HepG2 (cell line): ENCODE data around the gene RPTOR. TPM values are rescaled to one million over a fixed set of nuclear protein-coding genes. Genes with fewer than 3 reads are reported as not detected.

Source experiments
- ATAC-seq: fragments of 200-7000 bp; cut with Tn5 transposase; 3 replicates; pipeline ENCODE4 v1.9.1; 2020; ENCODE audit warnings: mild to moderate bottlenecking, moderate library complexity
- BruUV-seq: library from RNA; stranded (reverse); fragments of 400-500 nt; replicated peaks from 2 replicates; lab custom pipeline; 2021; lab: Mats Ljungman, UMichigan
- CTCF ChIA-PET: fragments of 300-600 bp; formaldehyde crosslinking; extraction: SDS; loops from one replicate; lab custom pipeline; 2021; ENCODE audit warnings: low total read pairs, inconsistent platforms, low intra/inter-chr PET ratio; lab: Yijun Ruan, JAX
- POLR2A ChIA-PET: fragments of 350-600 bp; sonication (Branson Sonifier 250); formaldehyde crosslinking; loops from one replicate; lab custom pipeline; 2020; ENCODE audit warnings: antibody characterized with exemption, inconsistent platforms; lab: Yijun Ruan, JAX
- DNase-seq: peaks from one replicate; pipeline ENCODE4 v3.0.0-alpha.2; 2015; ENCODE audit warnings: low spot score
- FAIRE-seq: peaks from 3 replicates; lab custom pipeline; 2011; peaks lifted over from hg19 to GRCh38; lab: Jason Lieb, UNC
- H2AFZ ChIP-seq: one replicate; pipeline ENCODE4 v1.6.1; 2011; ENCODE audit warnings: low read length, inconsistent platforms
- H3K27ac ChIP-seq: fragments of 300-600 bp; 3 replicates; pipeline ENCODE4 v1.8.0; 2011; ENCODE audit warnings: mixed run types, mild to moderate bottlenecking, mixed read lengths, low read length, inconsistent platforms; ENCODE audit not compliant: insufficient read depth; ENCODE audit errors: extremely low read length
- H3K27me3 ChIP-seq, 2 experiments: fragments of 200-600 bp in 1 of 2; 2 replicates in 1 of 2; 3 replicates in 1 of 2; pipeline versions ENCODE4 v1.6.0 to v1.8.0; 2011; ENCODE audit warnings: low read length in 2 of 2, mild to moderate bottlenecking in 2 of 2, moderate library complexity in 2 of 2, inconsistent platforms in 1 of 2; ENCODE audit not compliant: insufficient read depth in 2 of 2, control insufficient read depth in 1 of 2
- H3K36me3 ChIP-seq, 2 experiments: fragments of 200-600 bp in 1 of 2; replicated peaks in 1 of 2; 2 replicates in 1 of 2; 3 replicates in 1 of 2; pipeline versions ENCODE4 v1.5.1 to v1.8.0; 2011; ENCODE audit warnings: low read length in 2 of 2, inconsistent platforms in 1 of 2; ENCODE audit not compliant: insufficient read depth in 2 of 2, control insufficient read depth in 1 of 2
- H3K4me1 ChIP-seq: 2 replicates; pipeline ENCODE4 v1.5.1; 2012; ENCODE audit warnings: low read length, inconsistent platforms; ENCODE audit not compliant: insufficient read depth
- H3K4me2 ChIP-seq: 2 replicates; pipeline ENCODE4 v1.6.0; 2011; ENCODE audit warnings: low read depth, low read length, inconsistent platforms
- H3K4me3 ChIP-seq, 3 experiments: fragments of 200-600 bp in 1 of 3; sonication (generic), shearing (Covaris generic) in 1 of 3; replicated peaks in 1 of 3; 2 replicates each; pipeline ENCODE4 v1.5.1; 2011 to 2016; ENCODE audit warnings: low read length in 3 of 3, inconsistent platforms in 2 of 3, low read depth in 2 of 3, mild to moderate bottlenecking in 2 of 3, control low read depth in 1 of 3, mixed read lengths in 1 of 3; ENCODE audit not compliant: insufficient read depth in 1 of 3
- H3K79me2 ChIP-seq: one replicate; pipeline ENCODE4 v1.6.1; 2011; ENCODE audit warnings: low read length, inconsistent platforms; ENCODE audit not compliant: insufficient read depth
- H3K9ac ChIP-seq: 2 replicates; pipeline ENCODE4 v1.6.0; 2011; ENCODE audit warnings: mild to moderate bottlenecking, low read depth, low read length, inconsistent platforms; ENCODE audit not compliant: insufficient read depth
- H3K9me3 ChIP-seq: 2 replicates; pipeline ENCODE4 v1.5.1; 2012; ENCODE audit warnings: mild to moderate bottlenecking, low read length
- H4K20me1 ChIP-seq: 2 replicates; pipeline ENCODE4 v1.6.0; 2011; ENCODE audit warnings: inconsistent platforms, mild to moderate bottlenecking, low read length, moderate library complexity; ENCODE audit not compliant: insufficient read depth
- AHDC1 ChIP-seq: sonication (generic); formaldehyde crosslinking; IDR thresholded peaks from 2 replicates; pipeline ENCODE4 v1.5.1; 2020; ENCODE audit warnings: mild to moderate bottlenecking, missing genetic modification reagents, borderline replicate concordance
- HIC2 ChIP-seq: sonication (generic); formaldehyde crosslinking; IDR thresholded peaks from 2 replicates; pipeline ENCODE4 v1.9.0; 2022; ENCODE audit warnings: low read depth, missing genetic modification reagents
- KAT8 ChIP-seq: IDR thresholded peaks from 2 replicates; pipeline ENCODE4 v1.6.1; 2016; ENCODE audit warnings: missing genetic modification reagents, missing compliant biosample characterization
- RBM22 ChIP-seq: fragments of 200-400 bp; formaldehyde crosslinking; optimal IDR thresholded peaks from 2 replicates; pipeline ENCODE3; 2017; ENCODE audit warnings: mild to moderate bottlenecking, low read length, moderate library complexity
- ZBTB38 ChIP-seq: sonication (generic); formaldehyde crosslinking; IDR thresholded peaks from 2 replicates; pipeline ENCODE4 v1.5.1; 2020; ENCODE audit warnings: mild to moderate bottlenecking, missing genetic modification reagents
- WGBS: methylation state at CpG from one replicate; pipeline ENCODE4 v1.1.6; 2017; ENCODE audit warnings: low lambda C conversion rate; 5-methylcytosine and 5-hydroxymethylcytosine counted together
- in situ Hi-C: cut with HindIII; loops from 2 replicates; pipeline ENCODE4 v1.10.0; 2017; ENCODE audit warnings: low pct_unique_long_range_greater_than_20kb; ENCODE audit not compliant: extremely low pct_ligation_motif_present
- intact Hi-C: fragments of 100-400 bp; cut with micrococcal nuclease; formaldehyde crosslinking; loops from one replicate; pipeline ENCODE4 v1.10.0; 2022; ENCODE audit not compliant: unreplicated experiment
- polyA plus RNA-seq, 8 experiments: library from polyadenylated mRNA; depleted of rRNA in 3 of 8; stranded (reverse) in 7 of 8; unstranded in 1 of 8; fragments of >200 nt; fragmentation: Illumina TruSeq in 4 of 8; extraction: Trizol in 4 of 8; gene quantifications; 2 replicates each; pipeline versions ENCODE4 v1.2.1 to v1.2.3, GENCODE V29; 2011 to 2016; ENCODE audit warnings: low read depth in 4 of 8, missing spikeins in 1 of 8, mixed read lengths in 1 of 8; ENCODE audit not compliant: insufficient read depth in 1 of 8
- total RNA-seq, 5 experiments: library from RNA; depleted of rRNA; stranded (reverse); fragments of >200 nt; fragmentation: Illumina TruSeq; extraction: Trizol; gene quantifications; 2 replicates each; pipeline ENCODE4 v1.2.3, GENCODE V29; 2016; ENCODE audit warnings: low read depth in 1 of 5

RPTOR gene
- total and polyA plus RNA-seq, 2 of the 13 experiments (the other 11 are each of a cell fraction or from before 2014, with no cell fraction given): 6.6 to 25.3 TPM

GRCh38 chr17:80708480-80708879, 163.8 kb downstream of the RPTOR start:
- Histone ChIP-seq H4K20me1 (no peaks in the 10 kb centered on the region), H3K9me3 (no peaks in the 10 kb centered on the region), H2AFZ (no peak overlapping the region), H3K4me3 (no peak overlapping the region), H3K27me3 (no peaks in the 10 kb centered on the region), H3K9ac (no peak overlapping the region), H3K4me1 (peaks cover 31% of the 10 kb centered on the region), H3K79me2 (peaks cover 8% of the 10 kb centered on the region), H3K27ac (no peak overlapping the region), H3K4me2 (no peak overlapping the region), H3K36me3 (peaks cover 7 to 21% of the 10 kb centered on the region in 2 experiments)
- POLR2A ChIA-PET: no interaction called here
- DNase-seq: no peak
- BruUV-seq: no TSS peak
- no peak for ATAC-seq
- TF ChIP-seq HIC2 (CRISPR knock-in tag): no peak
- TF ChIP-seq ZBTB38 (CRISPR knock-in tag): 0 out of 2 replicates have a peak, but pooled peaks have one; percentile 29
- no peak for TF ChIP-seq KAT8 (CRISPR knock-in tag)
- no peak for TF ChIP-seq AHDC1 (CRISPR knock-in tag)
- peak; percentile 24 for TF ChIP-seq RBM22
- in situ Hi-C loops (no loop called here), intact Hi-C loops (no loop called here)
- WGBS: 98% methylated on average over 6 of the region's 6 CpGs
- CTCF ChIA-PET: no interaction called here
- FAIRE-seq: no peak
